H1 (cell line): ENCODE data around the gene SELENOF. TPM values are rescaled to one million over a fixed set of nuclear protein-coding genes. Genes with fewer than 3 reads are reported as not detected.

Source experiments
- CTCF ChIA-PET: fragments of 300-600 bp; sonication (Branson Sonifier 250); formaldehyde crosslinking; loops from one replicate; lab custom pipeline; 2021; ENCODE audit not compliant: partially characterized antibody; lab: Charles Lee
- POLR2A ChIA-PET: fragments of 300-600 bp; sonication (Branson Sonifier 250); formaldehyde crosslinking; loops from one replicate; lab custom pipeline; 2021; ENCODE audit warnings: inconsistent platforms; ENCODE audit not compliant: partially characterized antibody; lab: Charles Lee
- DNase-seq, 2 experiments: peaks; one replicate each; pipeline versions ENCODE4 v3.0.0 to v3.0.0-alpha.2; 2010 to 2022; ENCODE audit warnings: low spot score in 2 of 2, low read depth in 1 of 2, mixed read lengths in 1 of 2
- FAIRE-seq: peaks from 2 replicates; lab custom pipeline; 2011; peaks lifted over from hg19 to GRCh38; lab: Jason Lieb, UNC
- H2AFZ ChIP-seq: 2 replicates; pipeline ENCODE4 v1.8.1; 2012; ENCODE audit warnings: low read length, inconsistent platforms
- H2AK5ac ChIP-seq: 2 replicates; pipeline ENCODE4 v1.6.1; 2013; ENCODE audit warnings: low read depth, low read length
- H2BK120ac ChIP-seq: replicated peaks from 2 replicates; pipeline ENCODE3; 2013; ENCODE audit warnings: low read depth, low read length, inconsistent platforms
- H2BK12ac ChIP-seq: 2 replicates; pipeline ENCODE4 v1.6.1; 2013; ENCODE audit warnings: low read depth, low read length
- H2BK15ac ChIP-seq: 2 replicates; pipeline ENCODE4 v1.6.1; 2013; ENCODE audit warnings: low read length
- H2BK20ac ChIP-seq: 2 replicates; pipeline ENCODE4 v1.6.1; 2013; ENCODE audit warnings: low read length
- H2BK5ac ChIP-seq: 2 replicates; pipeline ENCODE4 v1.6.1; 2013; ENCODE audit warnings: low read depth, low read length
- H3K14ac ChIP-seq: 2 replicates; pipeline ENCODE4 v1.6.1; 2013; ENCODE audit warnings: inconsistent platforms; ENCODE audit not compliant: insufficient read length
- H3K18ac ChIP-seq: 2 replicates; pipeline ENCODE4 v1.6.1; 2013; ENCODE audit warnings: low read length; ENCODE audit errors: extremely low read depth
- H3K23ac ChIP-seq: 2 replicates; pipeline ENCODE4 v1.6.1; 2013; ENCODE audit warnings: inconsistent platforms; ENCODE audit not compliant: insufficient read length
- H3K23me2 ChIP-seq: 2 replicates; pipeline ENCODE4 v1.6.1; 2013; ENCODE audit warnings: low read depth, low read length
- H3K27ac ChIP-seq: 2 replicates; pipeline ENCODE4 v1.6.1; 2011; ENCODE audit warnings: low read depth, low read length, inconsistent platforms
- H3K27me3 ChIP-seq, 4 experiments: replicated peaks in 1 of 4; 1 replicate in 1 of 4; 2 replicates in 3 of 4; pipeline versions ENCODE4 v1.6.1 to v1.8.1; 2011 to 2013; ENCODE audit warnings: low read length in 3 of 4, mild to moderate bottlenecking in 3 of 4, inconsistent platforms in 2 of 4, mixed read lengths in 2 of 4, moderate library complexity in 1 of 4; ENCODE audit not compliant: control insufficient read depth in 3 of 4, insufficient read depth in 3 of 4; ENCODE audit errors: extremely low read depth in 1 of 4
- H3K36me3 ChIP-seq, 4 experiments: 2 replicates each; pipeline versions ENCODE4 v1.6.1 to v1.8.1; 2011 to 2013; ENCODE audit warnings: mild to moderate bottlenecking in 4 of 4, low read length in 3 of 4, moderate library complexity in 2 of 4, control low read depth in 1 of 4, inconsistent platforms in 1 of 4; ENCODE audit not compliant: insufficient read depth in 4 of 4, control insufficient read depth in 2 of 4
- H3K4ac ChIP-seq: replicated peaks from 2 replicates; pipeline ENCODE3; 2013; ENCODE audit warnings: low read length, low read depth, mixed read lengths, inconsistent platforms; ENCODE audit not compliant: insufficient read length
- H3K4me1 ChIP-seq, 4 experiments: replicated peaks in 1 of 4; 1 replicate in 1 of 4; 2 replicates in 3 of 4; pipeline versions ENCODE4 v1.6.1 to v1.8.1; 2011 to 2013; ENCODE audit warnings: low read length in 3 of 4, inconsistent platforms in 2 of 4, mixed read lengths in 1 of 4; ENCODE audit not compliant: insufficient read depth in 4 of 4, control insufficient read depth in 3 of 4
- H3K4me2 ChIP-seq, 2 experiments: 2 replicates each; pipeline versions ENCODE4 v1.6.1 to v1.8.1; 2011 to 2013; ENCODE audit warnings: low read depth in 2 of 2, low read length in 2 of 2, control low read depth in 1 of 2, inconsistent platforms in 1 of 2, mild to moderate bottlenecking in 1 of 2; ENCODE audit not compliant: insufficient read depth in 1 of 2
- H3K4me3 ChIP-seq, 4 experiments: fragments of 200-600, 300-600 bp in 1 of 4; sonication (generic), shearing (Covaris generic), sonication (Bioruptor Twin) in 1 of 4; 2 replicates each; pipeline versions ENCODE4 v1.5.1 to v1.8.1; 2011 to 2016; ENCODE audit warnings: low read length in 4 of 4, low read depth in 3 of 4, control low read depth in 2 of 4, inconsistent platforms in 2 of 4, mild to moderate bottlenecking in 2 of 4, mixed read lengths in 1 of 4, moderate library complexity in 1 of 4; ENCODE audit not compliant: insufficient read depth in 2 of 4; ENCODE audit errors: extremely low read depth in 1 of 4
- H3K56ac ChIP-seq: replicated peaks from 2 replicates; pipeline ENCODE3; 2013; ENCODE audit warnings: low read depth, mild to moderate bottlenecking, mixed read lengths, low read length, inconsistent platforms; ENCODE audit not compliant: insufficient read length
- H3K79me1 ChIP-seq: 2 replicates; pipeline ENCODE4 v1.6.1; 2013; ENCODE audit warnings: low read depth, low read length, control low read depth
- H3K79me2 ChIP-seq, 2 experiments: 2 replicates each; pipeline versions ENCODE4 v1.6.1 to v1.8.1; 2012 to 2013; ENCODE audit warnings: low read length in 2 of 2, mild to moderate bottlenecking in 2 of 2, inconsistent platforms in 1 of 2; ENCODE audit not compliant: insufficient read depth in 2 of 2, control insufficient read depth in 1 of 2
- H3K9ac ChIP-seq, 4 experiments: replicated peaks in 1 of 4; 1 replicate in 1 of 4; 2 replicates in 3 of 4; pipeline versions ENCODE4 v1.6.1 to v1.8.1; 2011 to 2013; ENCODE audit warnings: low read depth in 3 of 4, low read length in 3 of 4, control low read depth in 2 of 4, mild to moderate bottlenecking in 2 of 4, moderate library complexity in 2 of 4, inconsistent platforms in 1 of 4; ENCODE audit errors: extremely low read depth in 1 of 4
- H3K9me3 ChIP-seq, 2 experiments: 2 replicates each; pipeline versions ENCODE4 v1.6.1 to v1.8.1; 2012 to 2013; ENCODE audit warnings: mild to moderate bottlenecking in 2 of 2, moderate library complexity in 2 of 2, control low read depth in 1 of 2, inconsistent platforms in 1 of 2, low read depth in 1 of 2, low read length in 1 of 2, mixed read lengths in 1 of 2; ENCODE audit not compliant: insufficient read depth in 2 of 2
- H4K20me1 ChIP-seq, 2 experiments: replicated peaks in 1 of 2; 2 replicates each; pipeline versions ENCODE3 to v1.8.1; 2011 to 2013; ENCODE audit warnings: inconsistent platforms in 2 of 2, low read length in 2 of 2, mild to moderate bottlenecking in 1 of 2; ENCODE audit not compliant: insufficient read depth in 2 of 2, control insufficient read depth in 1 of 2
- H4K5ac ChIP-seq: 2 replicates; pipeline ENCODE4 v1.6.1; 2013; ENCODE audit warnings: low read length, low read depth, mixed read lengths, inconsistent platforms; ENCODE audit not compliant: insufficient read length
- H4K8ac ChIP-seq: 2 replicates; pipeline ENCODE4 v1.8.0; 2013; ENCODE audit warnings: mild to moderate bottlenecking, moderate library complexity, low read length, inconsistent platforms; ENCODE audit not compliant: insufficient read depth; ENCODE audit errors: extremely low read depth
- H4K91ac ChIP-seq: replicated peaks from 2 replicates; pipeline ENCODE3; 2013; ENCODE audit warnings: low read length, mixed read lengths, inconsistent platforms; ENCODE audit not compliant: insufficient read length
- PHF8 ChIP-seq: fragments of 200-600 bp; sonication (generic); conservative IDR thresholded peaks from 2 replicates; pipeline ENCODE4 v1.7.1; 2012; ENCODE audit warnings: low read depth, mild to moderate bottlenecking, inconsistent platforms, low read length, moderate library complexity
- SAP30 ChIP-seq: fragments of 300-600 bp; sonication (generic); IDR thresholded peaks from 2 replicates; pipeline ENCODE4 v1.7.1; 2012; ENCODE audit warnings: low read length, moderate library complexity, mild to moderate bottlenecking, inconsistent platforms; ENCODE audit not compliant: insufficient read depth, insufficient replicate concordance
- polyA plus RNA-seq, 7 experiments: library from polyadenylated mRNA; depleted of rRNA in 3 of 7; stranded (reverse) in 5 of 7; unstranded in 2 of 7; fragments of >200 nt in 5 of 7; fragments of 200-250 nt in 2 of 7; gene quantifications; 1 replicate in 5 of 7; 2 replicates in 1 of 7; 4 replicates in 1 of 7; pipeline versions ENCODE4 v1.2.1 to v1.2.3, GENCODE V29; 2011 to 2013; ENCODE audit warnings: missing spikeins in 2 of 7, mixed read lengths in 2 of 7
- total RNA-seq: library from RNA; stranded (reverse); fragmentation: NEBNext Ultra II Directional; extraction: Animal tissue kit (Norgen Biotek cat#: 25700); gene quantifications from 2 replicates; pipeline ENCODE4 v1.2.1, GENCODE V29; 2021

The SELENOF gene
- total and polyA plus RNA-seq, 2 of the 8 experiments (the other 6 are each of a cell fraction or from before 2014, with no cell fraction given) = 70.7 to 163 TPM

DNA sequence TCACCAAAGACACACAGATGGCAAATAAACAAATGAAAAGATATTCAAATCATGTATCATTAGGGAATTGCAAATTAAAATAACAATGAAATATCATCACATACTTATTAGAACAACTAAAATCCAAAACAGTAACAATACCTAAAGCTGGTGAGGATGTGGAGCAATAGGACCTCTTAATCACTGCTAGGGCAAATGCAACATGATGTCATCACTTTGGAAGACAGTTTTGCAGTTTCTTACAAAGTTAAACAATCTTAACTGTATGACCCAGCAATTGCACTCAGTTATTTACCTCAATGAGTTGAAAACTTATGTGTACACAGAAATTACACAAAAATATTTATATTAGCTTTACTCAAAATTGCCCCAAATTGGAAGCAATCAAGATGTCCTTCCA is 47.3 kb downstream of the SELENOF start:
- Histone ChIP-seq H3K27me3 (no peaks in the 10 kb centered on the region), H3K23me2 (no peaks in the 10 kb centered on the region), H3K9ac (no peak overlapping the region), H3K18ac (no peak overlapping the region), H4K20me1 (no peaks in the 10 kb centered on the region), H2BK5ac (no peak overlapping the region), H3K4me1 (peaks cover 0 to 5% (median 0%) of the 10 kb centered on the region in 4 experiments; a peak in 1 of 7 replicates), H3K79me1 (no peaks in the 10 kb centered on the region), H2BK20ac (no peak overlapping the region), H2AK5ac (no peak overlapping the region), H2AFZ (no peak overlapping the region), H2BK12ac (no peak overlapping the region), H4K91ac (no peak overlapping the region), H3K4ac (no peak overlapping the region), H3K9me3 (no peaks in the 10 kb centered on the region), H3K56ac (no peak overlapping the region), H4K8ac (no peak overlapping the region), H3K79me2 (no peaks in the 10 kb centered on the region; a peak in 1 of 4 replicates), H2BK15ac (no peak overlapping the region), H3K27ac (no peak overlapping the region), H3K14ac (no peak overlapping the region), H3K4me2 (no peak overlapping the region), H3K23ac (no peak overlapping the region), H4K5ac (no peak overlapping the region), H3K4me3 (no peak overlapping the region), H2BK120ac (no peak overlapping the region), H3K36me3 (peaks cover 0 to 3% (median 0%) of the 10 kb centered on the region in 4 experiments; a peak in 2 of 8 replicates)
- ChIA-PET CTCF (interaction anchor here (1.3 to 1.5 kb wide), 3 partner anchors 28 to 192 kb away, joined by 3 read pairs; no protein-coding TSS in a partner anchor), POLR2A (no interaction called here)
- DNase-seq = no peak
- TF ChIP-seq SAP30 = no peak
- TF ChIP-seq PHF8 = no peak
- no peak for FAIRE-seq
